ENCODE results near the gene HSD17B12. TPM values are rescaled to one million over a fixed set of nuclear protein-coding genes. Genes with fewer than 3 reads are reported as not detected.

The HSD17B12 gene
- polyA plus RNA-seq, 1 donor from 2014 or later = 58.8 TPM

DNA sequence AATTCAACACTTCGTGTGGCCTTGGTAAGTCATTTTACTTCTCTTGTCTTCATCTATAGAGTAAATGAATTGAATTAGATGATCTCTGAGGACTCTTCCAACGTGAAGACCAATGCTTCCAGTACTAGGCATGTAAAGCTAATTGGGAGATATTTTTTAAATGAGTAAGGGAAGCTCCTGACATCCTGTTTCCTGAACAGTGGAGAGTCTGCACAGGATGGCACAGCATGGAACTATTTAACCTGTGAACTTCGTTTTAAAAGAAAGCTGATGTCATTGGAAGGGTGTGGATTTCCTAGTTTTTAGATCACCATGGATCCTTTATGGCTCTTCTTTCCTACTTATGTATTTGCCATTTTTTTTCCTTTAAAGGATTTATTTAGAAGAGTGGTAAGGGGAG is 48.4 kb upstream of the HSD17B12 start:
- H3K9me2 ChIP-seq (ENCODE audit: insufficient read depth, low read length) = no peaks in the 10 kb centered on the region
- no peaks in the 10 kb centered on the region for H3K9me3 ChIP-seq (ENCODE audit: low read length)
- no peak overlapping the region for H3K9ac ChIP-seq (ENCODE audit: low read length)
- H3K27me3 ChIP-seq (ENCODE audit: insufficient read depth, low read depth, low read length) = no peaks in the 10 kb centered on the region
- no peak overlapping the region for H3K27ac ChIP-seq (ENCODE audit: low read length)
- H3K4me3 ChIP-seq (ENCODE audit: low read length) = no peak overlapping the region
- no peaks in the 10 kb centered on the region for H3F3A ChIP-seq (ENCODE audit: insufficient read depth, low read length, poor library complexity, severe bottlenecking)
- H3K4me2 ChIP-seq (ENCODE audit: low read length) = no peak overlapping the region
- no peaks in the 10 kb centered on the region for H3K79me2 ChIP-seq (replicated peaks; ENCODE audit: insufficient read depth, low read length)
- no peaks in the 10 kb centered on the region for H3K36me3 ChIP-seq (ENCODE audit: insufficient read depth, low read length)
- no peaks in the 10 kb centered on the region for H4K20me1 ChIP-seq (ENCODE audit: insufficient read depth)
- no peak for TF ChIP-seq MXI1 (conservative IDR thresholded peaks at IDR 0.05; ENCODE audit: poor library complexity, severe bottlenecking)
- no peak for TF ChIP-seq EZH2 (IDR thresholded peaks at IDR 0.05; ENCODE audit: borderline replicate concordance, insufficient read depth, low read length, poor library complexity, severe bottlenecking)
- TF ChIP-seq POLR2AphosphoS5 (IDR thresholded peaks at IDR 0.05) = no peak
- TF ChIP-seq CTCF (IDR thresholded peaks at IDR 0.05; ENCODE audit: poor library complexity, severe bottlenecking) = no peak
- TF ChIP-seq, protein P1, sequence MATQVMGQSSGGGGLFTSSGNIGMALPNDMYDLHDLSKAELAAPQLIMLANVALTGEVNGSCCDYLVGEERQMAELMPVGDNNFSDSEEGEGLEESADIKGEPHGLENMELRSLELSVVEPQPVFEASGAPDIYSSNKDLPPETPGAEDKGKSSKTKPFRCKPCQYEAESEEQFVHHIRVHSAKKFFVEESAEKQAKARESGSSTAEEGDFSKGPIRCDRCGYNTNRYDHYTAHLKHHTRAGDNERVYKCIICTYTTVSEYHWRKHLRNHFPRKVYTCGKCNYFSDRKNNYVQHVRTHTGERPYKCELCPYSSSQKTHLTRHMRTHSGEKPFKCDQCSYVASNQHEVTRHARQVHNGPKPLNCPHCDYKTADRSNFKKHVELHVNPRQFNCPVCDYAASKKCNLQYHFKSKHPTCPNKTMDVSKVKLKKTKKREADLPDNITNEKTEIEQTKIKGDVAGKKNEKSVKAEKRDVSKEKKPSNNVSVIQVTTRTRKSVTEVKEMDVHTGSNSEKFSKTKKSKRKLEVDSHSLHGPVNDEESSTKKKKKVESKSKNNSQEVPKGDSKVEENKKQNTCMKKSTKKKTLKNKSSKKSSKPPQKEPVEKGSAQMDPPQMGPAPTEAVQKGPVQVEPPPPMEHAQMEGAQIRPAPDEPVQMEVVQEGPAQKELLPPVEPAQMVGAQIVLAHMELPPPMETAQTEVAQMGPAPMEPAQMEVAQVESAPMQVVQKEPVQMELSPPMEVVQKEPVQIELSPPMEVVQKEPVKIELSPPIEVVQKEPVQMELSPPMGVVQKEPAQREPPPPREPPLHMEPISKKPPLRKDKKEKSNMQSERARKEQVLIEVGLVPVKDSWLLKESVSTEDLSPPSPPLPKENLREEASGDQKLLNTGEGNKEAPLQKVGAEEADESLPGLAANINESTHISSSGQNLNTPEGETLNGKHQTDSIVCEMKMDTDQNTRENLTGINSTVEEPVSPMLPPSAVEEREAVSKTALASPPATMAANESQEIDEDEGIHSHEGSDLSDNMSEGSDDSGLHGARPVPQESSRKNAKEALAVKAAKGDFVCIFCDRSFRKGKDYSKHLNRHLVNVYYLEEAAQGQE (IDR thresholded peaks at IDR 0.05; ENCODE audit: borderline replicate concordance) = no peak
- TF ChIP-seq RAD21 (conservative IDR thresholded peaks at IDR 0.05) = no peak
- no peak for TF ChIP-seq SMC3 (conservative IDR thresholded peaks at IDR 0.05; ENCODE audit: poor library complexity)
- TF ChIP-seq TAF1 (IDR thresholded peaks at IDR 0.05; ENCODE audit: low read depth) = no peak
- no peak for TF ChIP-seq EP300 (conservative IDR thresholded peaks at IDR 0.05; ENCODE audit: poor library complexity, severe bottlenecking)
- no peak overlapping the region for H2AFZ ChIP-seq (ENCODE audit: low read depth, low read length)

GRCh38 chr11:43638717-43639116 is 41.8 kb upstream of the HSD17B12 start:
- Histone ChIP-seq H3K79me2 (replicated peaks; ENCODE audit: insufficient read depth, low read length) (no peaks in the 10 kb centered on the region), H3K9me2 (ENCODE audit: insufficient read depth, low read length) (no peaks in the 10 kb centered on the region), H4K20me1 (ENCODE audit: insufficient read depth) (no peaks in the 10 kb centered on the region), H3K4me3 (ENCODE audit: low read length) (no peak overlapping the region), H2AFZ (ENCODE audit: low read depth, low read length) (no peak overlapping the region), H3K9ac (ENCODE audit: low read length) (no peak overlapping the region), H3K9me3 (ENCODE audit: low read length) (no peaks in the 10 kb centered on the region), H3F3A (ENCODE audit: insufficient read depth, low read length, poor library complexity, severe bottlenecking) (no peaks in the 10 kb centered on the region), H3K27ac (ENCODE audit: low read length) (no peak overlapping the region), H3K36me3 (ENCODE audit: insufficient read depth, low read length) (no peaks in the 10 kb centered on the region), H3K27me3 (ENCODE audit: insufficient read depth, low read depth, low read length) (no peaks in the 10 kb centered on the region), H3K4me2 (ENCODE audit: low read length) (no peak overlapping the region)
- no peak for TF ChIP-seq RAD21 (conservative IDR thresholded peaks at IDR 0.05)
- TF ChIP-seq TAF1 (IDR thresholded peaks at IDR 0.05; ENCODE audit: low read depth) = no peak
- TF ChIP-seq EP300 (conservative IDR thresholded peaks at IDR 0.05; ENCODE audit: poor library complexity, severe bottlenecking) = no peak
- no peak for TF ChIP-seq MXI1 (conservative IDR thresholded peaks at IDR 0.05; ENCODE audit: poor library complexity, severe bottlenecking)
- no peak for TF ChIP-seq SMC3 (conservative IDR thresholded peaks at IDR 0.05; ENCODE audit: poor library complexity)
- TF ChIP-seq, protein P1 (IDR thresholded peaks at IDR 0.05; ENCODE audit: borderline replicate concordance) = no peak
- TF ChIP-seq POLR2AphosphoS5 (IDR thresholded peaks at IDR 0.05) = no peak
- TF ChIP-seq CTCF (IDR thresholded peaks at IDR 0.05; ENCODE audit: poor library complexity, severe bottlenecking) = no peak
- TF ChIP-seq EZH2 (IDR thresholded peaks at IDR 0.05; ENCODE audit: borderline replicate concordance, insufficient read depth, low read length, poor library complexity, severe bottlenecking) = no peak

Measured in neural cell (in vitro differentiated cells).